IMR-90 (cell line): ENCODE data around the gene HECW1. TPM values are rescaled to one million over a fixed set of nuclear protein-coding genes. Genes with fewer than 3 reads are reported as not detected.

Source experiments
- ATAC-seq: fragments of 200-7000 bp; cut with Tn5 transposase; 2 replicates; pipeline ENCODE4 v1.9.1; 2020; ENCODE audit warnings: low read depth, mild to moderate bottlenecking, moderate library complexity
- BruUV-seq: library from RNA; stranded (reverse); fragments of 400-500 nt; replicated peaks from 2 replicates; lab custom pipeline; 2021; lab: Mats Ljungman, UMichigan
- CTCF ChIA-PET: fragments of 300-600 bp; formaldehyde crosslinking; extraction: SDS; loops from one replicate; lab custom pipeline; 2021; ENCODE audit warnings: antibody characterized with exemption; lab: Yijun Ruan, JAX
- POLR2A ChIA-PET: fragments of 300-600 bp; sonication (Branson Sonifier 250); formaldehyde crosslinking; loops from one replicate; lab custom pipeline; 2022; ENCODE audit warnings: antibody characterized with exemption; ENCODE audit not compliant: unreplicated experiment; lab: Charles Lee
- DNase-seq: peaks from one replicate; pipeline ENCODE4 v3.0.0; 2013
- H2AFZ ChIP-seq: replicated peaks from 2 replicates; pipeline ENCODE3; 2013; ENCODE audit warnings: low read length, mild to moderate bottlenecking; ENCODE audit not compliant: poor library complexity
- H2AK5ac ChIP-seq: 2 replicates; pipeline ENCODE4 v1.6.1; 2013; ENCODE audit warnings: low read depth, low read length, inconsistent platforms
- H2AK9ac ChIP-seq: replicated peaks from 2 replicates; pipeline ENCODE3; 2013; ENCODE audit warnings: mild to moderate bottlenecking, low read depth, low read length, moderate library complexity; ENCODE audit not compliant: poor library complexity
- H2BK120ac ChIP-seq: 2 replicates; pipeline ENCODE4 v1.6.1; 2013; ENCODE audit warnings: low read depth, low read length, inconsistent platforms
- H2BK15ac ChIP-seq: 3 replicates; pipeline ENCODE4 v1.6.1; 2013; ENCODE audit warnings: low read depth, low read length, inconsistent platforms
- H2BK20ac ChIP-seq: 2 replicates; pipeline ENCODE4 v1.6.1; 2013; ENCODE audit warnings: low read depth, mild to moderate bottlenecking, inconsistent platforms, low read length, moderate library complexity
- H2BK5ac ChIP-seq: 2 replicates; pipeline ENCODE4 v1.6.1; 2013; ENCODE audit warnings: mild to moderate bottlenecking, low read depth, low read length, inconsistent platforms; ENCODE audit not compliant: poor library complexity, severe bottlenecking
- H3K14ac ChIP-seq: replicated peaks from 2 replicates; pipeline ENCODE4 v1.6.1; 2013; ENCODE audit warnings: low read depth, low read length, inconsistent platforms
- H3K18ac ChIP-seq: 2 replicates; pipeline ENCODE4 v1.6.1; 2013; ENCODE audit warnings: low read depth, low read length, control low read depth
- H3K23ac ChIP-seq: 2 replicates; pipeline ENCODE4 v1.6.1; 2013; ENCODE audit warnings: low read depth, low read length, inconsistent platforms
- H3K27ac ChIP-seq: 2 replicates; pipeline ENCODE4 v1.5.1; 2013; ENCODE audit warnings: mild to moderate bottlenecking, control low read depth, low read length; ENCODE audit not compliant: insufficient read depth
- H3K27me3 ChIP-seq: 2 replicates; pipeline ENCODE4 v1.6.1; 2013; ENCODE audit warnings: low read length; ENCODE audit not compliant: control insufficient read depth, insufficient read depth
- H3K36me3 ChIP-seq: 2 replicates; pipeline ENCODE4 v1.6.1; 2013; ENCODE audit warnings: low read length, mixed read lengths; ENCODE audit not compliant: control insufficient read depth, insufficient read depth
- H3K4ac ChIP-seq: 2 replicates; pipeline ENCODE4 v1.6.1; 2013; ENCODE audit warnings: low read depth, low read length, inconsistent platforms
- H3K4me1 ChIP-seq: 2 replicates; pipeline ENCODE4 v1.6.1; 2013; ENCODE audit warnings: low read length, mixed read lengths; ENCODE audit not compliant: control insufficient read depth, insufficient read depth
- H3K4me2 ChIP-seq: 2 replicates; pipeline ENCODE4 v1.6.1; 2013; ENCODE audit warnings: low read depth, mild to moderate bottlenecking, control low read depth, low read length, moderate library complexity
- H3K4me3 ChIP-seq: 2 replicates; pipeline ENCODE4 v1.5.1; 2013; ENCODE audit warnings: low read depth, mild to moderate bottlenecking, control low read depth, low read length, moderate library complexity; ENCODE audit not compliant: insufficient read depth
- H3K56ac ChIP-seq: 2 replicates; pipeline ENCODE4 v1.6.1; 2013; ENCODE audit warnings: low read length, inconsistent platforms; ENCODE audit not compliant: insufficient read depth; ENCODE audit errors: extremely low read depth
- H3K79me1 ChIP-seq, 2 experiments: 2 replicates each; pipeline ENCODE4 v1.6.1; 2013; ENCODE audit warnings: low read length in 2 of 2, inconsistent platforms in 1 of 2, low read depth in 1 of 2
- H3K9ac ChIP-seq: 2 replicates; pipeline ENCODE4 v1.6.1; 2013; ENCODE audit warnings: low read depth, low read length, control low read depth
- H3K9me1 ChIP-seq: 2 replicates; pipeline ENCODE4 v1.6.1; 2013; ENCODE audit warnings: low read length, inconsistent platforms; ENCODE audit not compliant: insufficient read depth
- H3K9me3 ChIP-seq: 2 replicates; pipeline ENCODE4 v1.6.1; 2013; ENCODE audit warnings: low read length; ENCODE audit not compliant: control insufficient read depth, insufficient read depth
- H4K20me1 ChIP-seq: 2 replicates; pipeline ENCODE4 v1.6.1; 2013; ENCODE audit warnings: low read length, inconsistent platforms; ENCODE audit not compliant: insufficient read depth
- H4K5ac ChIP-seq: 2 replicates; pipeline ENCODE4 v1.6.1; 2013; ENCODE audit warnings: mild to moderate bottlenecking, low read depth, low read length, control low read depth
- H4K8ac ChIP-seq, 2 experiments: 2 replicates each; pipeline ENCODE4 v1.6.1; 2013; ENCODE audit warnings: low read depth in 2 of 2, low read length in 2 of 2, control low read depth in 1 of 2, inconsistent platforms in 1 of 2
- H4K91ac ChIP-seq: 2 replicates; pipeline ENCODE4 v1.6.1; 2013; ENCODE audit warnings: low read depth, low read length, inconsistent platforms; ENCODE audit not compliant: insufficient read depth
- BHLHE40 ChIP-seq: fragments of 150-350 bp; IDR thresholded peaks from 2 replicates; pipeline ENCODE4 v1.6.1; 2016; ENCODE audit warnings: mild to moderate bottlenecking, low read depth, low read length
- CEBPB ChIP-seq: IDR thresholded peaks from 2 replicates; pipeline ENCODE4 v1.6.1; 2012; ENCODE audit warnings: low read depth, low read length, improper control_type of control experiment
- CTCF ChIP-seq: conservative IDR thresholded peaks from 2 replicates; pipeline ENCODE4 v1.5.1; 2012; ENCODE audit warnings: mild to moderate bottlenecking, low read depth, low read length, improper control_type of control experiment
- ELK1 ChIP-seq: fragments of 150-350 bp; IDR thresholded peaks from 2 replicates; pipeline ENCODE4 v1.6.1; 2016; ENCODE audit warnings: low read depth, mild to moderate bottlenecking, low read length, moderate library complexity, borderline replicate concordance
- FOS ChIP-seq: fragments of 150-350 bp; IDR thresholded peaks from 2 replicates; pipeline ENCODE4 v1.6.1; 2016; ENCODE audit warnings: low read depth, low read length
- MAFK ChIP-seq: IDR thresholded peaks from 2 replicates; pipeline ENCODE4 v1.6.1; 2012; ENCODE audit warnings: low read depth, low read length, improper control_type of control experiment
- MAZ ChIP-seq: IDR thresholded peaks from 2 replicates; pipeline ENCODE4 v1.6.1; 2012; ENCODE audit warnings: low read depth, mild to moderate bottlenecking, low read length, improper control_type of control experiment, moderate library complexity, borderline replicate concordance
- NFE2L2 ChIP-seq: fragments of 150-350 bp; IDR thresholded peaks from 2 replicates; pipeline ENCODE4 v1.6.1; 2016; ENCODE audit warnings: low read depth, mild to moderate bottlenecking, low read length
- POLR2A ChIP-seq: IDR thresholded peaks from 2 replicates; pipeline ENCODE4 v1.6.1; 2012; ENCODE audit warnings: mild to moderate bottlenecking, low read depth, low read length
- RAD21 ChIP-seq: IDR thresholded peaks from 2 replicates; pipeline ENCODE4 v1.6.1; 2012; ENCODE audit warnings: low read length, improper control_type of control experiment
- RCOR1 ChIP-seq: IDR thresholded peaks from 2 replicates; pipeline ENCODE4 v1.6.1; 2012; ENCODE audit warnings: mild to moderate bottlenecking, low read length, improper control_type of control experiment; ENCODE audit not compliant: insufficient replicate concordance
- SMC3 ChIP-seq: fragments of 150-350 bp; IDR thresholded peaks from 2 replicates; pipeline ENCODE4 v1.6.1; 2016; ENCODE audit warnings: low read depth, mild to moderate bottlenecking, antibody characterized with exemption, low read length, moderate library complexity
- WGBS, 2 experiments: methylation state at CpG; one replicate each; pipeline versions ENCODE4 v1.1.5 to v1.1.7; 2013; ENCODE audit warnings: missing lambda C conversion rate in 2 of 2; ENCODE audit not compliant: insufficient read length in 1 of 2; ENCODE audit errors: extremely low coverage in 2 of 2; 5-methylcytosine and 5-hydroxymethylcytosine counted together
- dilution Hi-C: fragments of 300-500 bp; cut with HindIII; formaldehyde crosslinking; loops from one replicate; pipeline ENCODE4 v1.14.3; 2018; ENCODE audit warnings: low sequenced_read_pairs; ENCODE audit not compliant: unreplicated experiment
- in situ Hi-C: fragments of 300-500 bp; cut with MboI; formaldehyde crosslinking; loops from 3 replicates; pipeline ENCODE4 v1.14.3; 2019; ENCODE audit warnings: low sequenced_read_pairs, inconsistent platforms, mixed read lengths
- intact Hi-C: fragments of 100-400 bp; cut with micrococcal nuclease; formaldehyde crosslinking; loops from 2 replicates; pipeline ENCODE4 v1.10.0; 2022
- polyA plus RNA-seq, 3 experiments: library from polyadenylated mRNA; depleted of rRNA; stranded (reverse); fragments of >200 nt; gene quantifications; 2 replicates each; pipeline ENCODE4 v1.2.3, GENCODE V29; 2012; ENCODE audit warnings: low replicate concordance in 1 of 3
- total RNA-seq: library from RNA; depleted of rRNA; stranded (reverse); fragments of >200 nt; gene quantifications from 2 replicates; pipeline ENCODE4 v1.2.3, GENCODE V29; 2012
- TF ChIP-seq, protein P1 (sequence below): fragments of 150-350 bp; IDR thresholded peaks from 2 replicates; pipeline ENCODE4 v1.6.1; 2017; ENCODE audit warnings: mild to moderate bottlenecking, antibody characterized with exemption, low read length, low read depth

Gene HECW1
- total and polyA plus RNA-seq, 2 of the 4 experiments (the other 2 are of a cell fraction) = 0.56 to 1.3 TPM

GRCh38 chr7:43232366-43232765, 119.9 kb downstream of the HECW1 start:
- Histone ChIP-seq H4K5ac (no peak overlapping the region), H2AK5ac (no peak overlapping the region), H3K14ac (no peak overlapping the region), H3K56ac (no peak overlapping the region), H2BK15ac (no peak overlapping the region), H3K27ac (no peak overlapping the region), H2BK120ac (no peak overlapping the region), H2AK9ac (no peak overlapping the region), H3K79me1 (no peaks in the 10 kb centered on the region), H3K9ac (no peak overlapping the region), H4K8ac (no peak overlapping the region), H3K23ac (no peak overlapping the region), H4K20me1 (no peaks in the 10 kb centered on the region), H3K4me1 (no peaks in the 10 kb centered on the region), H2BK5ac (no peak overlapping the region), H3K4me2 (no peak overlapping the region), H3K4ac (no peak overlapping the region), H3K4me3 (no peak overlapping the region), H3K9me1 (no peaks in the 10 kb centered on the region), H3K36me3 (no peaks in the 10 kb centered on the region), H4K91ac (no peak overlapping the region), H2BK20ac (no peak overlapping the region), H3K18ac (no peak overlapping the region), H3K27me3 (peaks cover 8% of the 10 kb centered on the region; the same call in 1 of the 2 replicates), H3K9me3 (no peaks in the 10 kb centered on the region), H2AFZ (no peak overlapping the region)
- ChIA-PET POLR2A (no interaction called here), CTCF (no interaction called here)
- ATAC-seq = no peak
- intact Hi-C loops (no loop called here), dilution Hi-C loops (loop anchor here (25.0 kb wide), 1 partner anchor 295 kb away; the partner anchor contains the start of genes MRPL32 and PSMA2), in situ Hi-C loops (no loop called here)
- TF ChIP-seq MAZ = no peak
- no peak for TF ChIP-seq MAFK
- no peak for TF ChIP-seq POLR2A
- no peak for TF ChIP-seq RAD21
- no peak for TF ChIP-seq BHLHE40
- TF ChIP-seq NFE2L2 = no peak
- no peak for TF ChIP-seq FOS
- TF ChIP-seq, protein P1, sequence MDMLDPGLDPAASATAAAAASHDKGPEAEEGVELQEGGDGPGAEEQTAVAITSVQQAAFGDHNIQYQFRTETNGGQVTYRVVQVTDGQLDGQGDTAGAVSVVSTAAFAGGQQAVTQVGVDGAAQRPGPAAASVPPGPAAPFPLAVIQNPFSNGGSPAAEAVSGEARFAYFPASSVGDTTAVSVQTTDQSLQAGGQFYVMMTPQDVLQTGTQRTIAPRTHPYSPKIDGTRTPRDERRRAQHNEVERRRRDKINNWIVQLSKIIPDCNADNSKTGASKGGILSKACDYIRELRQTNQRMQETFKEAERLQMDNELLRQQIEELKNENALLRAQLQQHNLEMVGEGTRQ = no peak
- TF ChIP-seq CTCF = no peak
- no peak for TF ChIP-seq RCOR1
- no peak for TF ChIP-seq SMC3
- TF ChIP-seq CEBPB = no peak
- no peak for TF ChIP-seq ELK1
- no peak for DNase-seq
- no TSS peak for BruUV-seq
- WGBS, 2 experiments = no CpG with 5 or more reads among the region's 2 CpGs
